Measurements from ENCODE around the gene TUBB8.

Gene TUBB8

DNA sequence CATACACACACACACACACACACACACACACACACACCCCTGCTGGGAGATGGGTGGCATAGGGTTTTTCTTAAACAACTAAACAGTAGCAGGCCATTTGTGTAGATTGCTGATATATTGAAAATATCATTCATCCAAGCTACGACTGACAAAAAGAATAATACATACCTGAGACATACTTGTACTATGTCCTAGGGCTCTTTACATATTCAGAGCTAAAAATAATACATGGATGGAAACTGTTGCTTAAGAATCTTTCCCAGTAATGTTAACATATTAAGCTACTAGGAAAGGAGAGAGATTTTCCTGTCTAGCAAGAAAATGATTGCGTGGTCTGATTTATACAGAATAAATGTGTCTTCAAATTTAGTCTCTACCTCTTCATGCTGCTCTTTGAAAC is 40.2 kb upstream of the TUBB8 start:
- H3K36me3 ChIP-seq (ENCODE audit: insufficient read depth) = no peaks in the 10 kb centered on the region
- no peaks in the 10 kb centered on the region for H3K79me2 ChIP-seq (ENCODE audit: insufficient read depth, low read depth)
- no peak overlapping the region for H3K9ac ChIP-seq
- H4K20me1 ChIP-seq (ENCODE audit: insufficient read depth) = no peaks in the 10 kb centered on the region
- H3K4me2 ChIP-seq = no peak overlapping the region
- TF ChIP-seq CTCF (conservative IDR thresholded peaks at IDR 0.05; ENCODE audit: low read depth, low read length) = no peak
- H3K27ac ChIP-seq = no peak overlapping the region
- H3K4me1 ChIP-seq (ENCODE audit: low read depth, poor library complexity, severe bottlenecking) = no peaks in the 10 kb centered on the region
- no peak overlapping the region for H2AFZ ChIP-seq (ENCODE audit: low read depth)
- no peaks in the 10 kb centered on the region for H3K27me3 ChIP-seq (ENCODE audit: insufficient read depth, low read depth)
- no peak overlapping the region for H3K4me3 ChIP-seq (IDR thresholded peaks at IDR 0.05; ENCODE audit: insufficient read depth, low read depth, low read length)

DNA sequence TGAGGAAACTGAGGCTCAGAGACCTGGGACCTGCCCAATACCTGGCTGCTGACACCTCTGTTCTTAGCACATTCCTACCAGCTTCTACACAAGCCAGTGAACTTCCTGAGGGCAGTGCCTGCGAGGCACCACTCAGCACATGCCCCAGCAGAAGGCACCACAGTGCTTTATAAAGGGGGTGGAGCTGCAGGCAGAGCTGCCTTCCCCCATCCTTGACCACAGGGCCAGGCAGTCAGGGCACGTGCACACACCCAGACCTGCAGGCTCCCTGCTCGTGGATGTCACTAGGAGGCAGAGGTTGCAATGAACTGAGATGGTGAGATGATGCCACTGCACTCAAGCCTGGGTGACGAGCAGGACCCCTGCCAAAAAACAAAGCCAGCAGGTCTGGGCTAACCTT is 39.2 kb upstream of the TUBB8 start:
- Histone ChIP-seq H3K4me1 (ENCODE audit: low read depth, poor library complexity, severe bottlenecking) (no peaks in the 10 kb centered on the region), H3K36me3 (ENCODE audit: insufficient read depth) (no peaks in the 10 kb centered on the region), H3K27ac (no peak overlapping the region), H3K27me3 (ENCODE audit: insufficient read depth, low read depth) (no peaks in the 10 kb centered on the region), H2AFZ (ENCODE audit: low read depth) (no peak overlapping the region), H4K20me1 (ENCODE audit: insufficient read depth) (no peaks in the 10 kb centered on the region), H3K4me2 (no peak overlapping the region), H3K79me2 (ENCODE audit: insufficient read depth, low read depth) (no peaks in the 10 kb centered on the region), H3K9ac (no peak overlapping the region), H3K4me3 (IDR thresholded peaks at IDR 0.05; ENCODE audit: insufficient read depth, low read depth, low read length) (no peak overlapping the region)
- TF ChIP-seq CTCF (conservative IDR thresholded peaks at IDR 0.05; ENCODE audit: low read depth, low read length) = no peak

DNA sequence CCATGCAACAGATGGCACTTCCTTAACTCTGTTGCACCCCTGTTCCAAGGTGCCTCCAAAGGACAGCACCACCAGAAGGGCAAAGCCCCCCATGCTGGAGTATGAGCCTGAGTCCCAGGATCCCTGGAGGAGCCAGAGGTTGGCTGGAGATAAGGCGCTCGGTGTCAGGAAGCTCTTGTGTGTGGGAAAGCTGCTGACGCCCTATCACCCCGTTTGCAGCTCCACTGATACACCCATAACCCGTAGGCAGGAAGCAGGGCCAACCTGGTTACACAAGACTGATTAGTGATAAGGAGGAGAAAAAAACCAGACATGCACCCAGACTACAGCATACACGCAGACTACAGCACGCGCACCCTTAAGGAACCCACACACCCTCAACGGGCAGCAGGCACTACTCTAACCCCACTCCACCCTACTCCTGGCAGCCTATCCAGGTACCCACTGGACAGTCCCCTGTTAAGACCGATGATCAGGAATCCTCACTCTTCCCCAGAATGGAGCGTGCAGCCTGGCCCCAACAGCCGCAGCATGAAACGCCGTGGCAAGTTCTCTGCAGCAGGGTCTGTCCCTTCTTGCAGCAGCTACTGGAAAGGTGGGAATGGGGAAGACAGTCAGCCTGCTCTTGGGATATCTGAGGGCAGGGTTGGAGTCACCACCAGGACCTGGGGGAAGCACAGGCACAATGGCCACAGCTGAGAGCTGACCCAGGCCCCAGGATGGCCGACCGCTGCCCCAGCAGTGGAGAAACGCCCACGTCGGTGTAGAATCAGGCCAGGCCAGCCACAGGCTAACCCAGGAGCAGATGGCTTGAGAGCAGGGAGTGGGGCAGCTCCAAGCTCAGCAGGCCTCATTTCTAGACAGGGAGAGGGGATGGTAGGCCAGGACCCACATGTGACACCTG is 38.3 kb upstream of the TUBB8 start:
- H3K27me3 ChIP-seq (ENCODE audit: insufficient read depth, low read depth) = no peaks in the 10 kb centered on the region
- no peaks in the 10 kb centered on the region for H3K79me2 ChIP-seq (ENCODE audit: insufficient read depth, low read depth)
- no peak overlapping the region for H3K4me2 ChIP-seq
- no peak overlapping the region for H3K4me3 ChIP-seq (IDR thresholded peaks at IDR 0.05; ENCODE audit: insufficient read depth, low read depth, low read length)
- H3K4me1 ChIP-seq (ENCODE audit: low read depth, poor library complexity, severe bottlenecking) = no peaks in the 10 kb centered on the region
- no peaks in the 10 kb centered on the region for H4K20me1 ChIP-seq (ENCODE audit: insufficient read depth)
- no peak for TF ChIP-seq CTCF (conservative IDR thresholded peaks at IDR 0.05; ENCODE audit: low read depth, low read length)
- no peaks in the 10 kb centered on the region for H3K36me3 ChIP-seq (ENCODE audit: insufficient read depth)
- no peak overlapping the region for H2AFZ ChIP-seq (ENCODE audit: low read depth)
- H3K9ac ChIP-seq = no peak overlapping the region
- no peak overlapping the region for H3K27ac ChIP-seq

DNA sequence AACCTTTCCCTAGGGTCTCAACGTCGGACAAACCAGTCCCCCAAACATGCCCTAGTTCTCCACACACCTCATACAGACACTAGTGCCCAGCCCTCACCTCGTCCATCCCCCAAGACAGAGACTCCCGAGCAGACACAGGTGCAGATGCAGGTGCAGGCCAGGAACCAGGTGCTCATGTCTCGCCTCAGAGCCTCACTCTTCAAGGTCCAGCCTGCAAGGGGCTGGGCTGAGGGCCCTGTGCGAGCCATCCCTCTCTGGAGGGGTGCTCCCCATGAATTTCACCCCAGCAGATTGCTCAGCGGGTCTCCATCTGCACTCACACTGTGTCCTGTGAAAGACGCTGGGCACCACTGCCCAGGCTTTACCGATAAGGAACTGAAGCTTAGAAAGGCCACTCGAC is 36.9 kb upstream of the TUBB8 start:
- Histone ChIP-seq H3K36me3 (ENCODE audit: insufficient read depth) (no peaks in the 10 kb centered on the region), H3K4me2 (no peak overlapping the region), H4K20me1 (ENCODE audit: insufficient read depth) (no peaks in the 10 kb centered on the region), H3K27ac (no peak overlapping the region), H3K79me2 (ENCODE audit: insufficient read depth, low read depth) (no peaks in the 10 kb centered on the region), H2AFZ (ENCODE audit: low read depth) (no peak overlapping the region), H3K4me3 (IDR thresholded peaks at IDR 0.05; ENCODE audit: insufficient read depth, low read depth, low read length) (no peak overlapping the region), H3K27me3 (ENCODE audit: insufficient read depth, low read depth) (no peaks in the 10 kb centered on the region), H3K4me1 (ENCODE audit: low read depth, poor library complexity, severe bottlenecking) (no peaks in the 10 kb centered on the region), H3K9ac (no peak overlapping the region)
- TF ChIP-seq CTCF (conservative IDR thresholded peaks at IDR 0.05; ENCODE audit: low read depth, low read length) = no peak

Measured in KMS-11 (cell line).